Type B pancreatic cell (in vitro differentiated cells): Measurements from ENCODE around the gene DYNC1LI1. TPM values are rescaled to one million over a fixed set of nuclear protein-coding genes. Genes with fewer than 3 reads are reported as not detected.

Experiments used
- DNase-seq: peaks from one replicate; pipeline ENCODE4 v3.0.0; 2021; ENCODE audit warnings: mixed read lengths; ENCODE audit not compliant: unreplicated experiment; ENCODE audit errors: extremely low spot score
- H3K27ac Mint-ChIP-seq: 2 replicates; pipeline ENCODE4 v1.8.0; 2021; ENCODE audit warnings: mild to moderate bottlenecking, mixed read lengths
- H3K27me3 Mint-ChIP-seq: 2 replicates; pipeline ENCODE4 v1.8.0; 2021; ENCODE audit warnings: mixed read lengths
- H3K36me3 Mint-ChIP-seq: 2 replicates; pipeline ENCODE4 v1.8.0; 2021; ENCODE audit warnings: mixed read lengths
- H3K4me1 Mint-ChIP-seq: one replicate; pipeline ENCODE4 v1.8.0; 2021; ENCODE audit warnings: mixed read lengths; ENCODE audit not compliant: unreplicated experiment
- H3K4me3 Mint-ChIP-seq: 2 replicates; pipeline ENCODE4 v1.8.0; 2021; ENCODE audit warnings: mild to moderate bottlenecking, mixed read lengths
- H3K9me3 Mint-ChIP-seq: 2 replicates; pipeline ENCODE4 v1.8.0; 2021; ENCODE audit warnings: mixed read lengths
- CTCF ChIP-seq: fragments of 200-600 bp; sonication (generic); conservative IDR thresholded peaks from 2 replicates; pipeline ENCODE4 v1.5.0; 2021; ENCODE audit warnings: antibody characterized with exemption, mild to moderate bottlenecking
- total RNA-seq: library from RNA; stranded (reverse); gene quantifications from 2 replicates; pipeline ENCODE4 v1.2.1, GENCODE V29; 2021; ENCODE audit warnings: low replicate concordance

The DYNC1LI1 gene
- total RNA-seq, 1 donor from 2014 or later = 35.9 TPM

DNA sequence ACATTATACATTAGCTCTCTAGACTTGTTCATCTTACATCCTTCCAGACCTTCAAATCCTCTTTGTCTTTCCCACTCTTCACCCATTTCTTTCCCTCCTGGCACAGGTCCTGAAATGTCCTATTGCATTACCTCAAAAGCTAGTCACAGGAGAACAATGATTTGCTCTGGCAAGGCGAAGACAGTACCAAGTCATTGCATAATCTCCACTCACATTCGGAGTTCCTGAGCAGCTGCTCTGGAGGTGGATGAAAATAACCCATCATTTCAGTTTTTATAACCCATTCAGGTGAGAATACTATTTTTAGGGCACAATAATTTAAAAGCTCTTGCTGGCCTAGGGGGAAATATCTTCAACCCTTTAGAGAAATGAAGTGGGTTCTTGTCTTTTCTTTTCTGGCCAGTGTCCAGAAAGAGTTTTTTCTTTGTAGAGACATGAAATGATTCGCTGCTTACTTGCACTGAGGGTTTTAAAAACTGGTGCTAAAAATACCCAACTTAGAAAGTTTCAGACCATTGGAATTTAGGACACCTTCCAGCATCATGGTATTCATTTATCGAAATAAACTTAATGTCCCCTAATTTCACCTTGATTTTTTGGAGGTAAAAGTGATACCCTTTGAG is 23.4 kb upstream of the DYNC1LI1 start:
- H3K9me3 Mint-ChIP-seq = no peaks in the 10 kb centered on the region
- no peak overlapping the region for H3K4me3 Mint-ChIP-seq
- H3K27ac Mint-ChIP-seq = no peak overlapping the region
- no peak for TF ChIP-seq CTCF
- no peaks in the 10 kb centered on the region for H3K36me3 Mint-ChIP-seq
- no peak for DNase-seq
- peaks cover 34% of the 10 kb centered on the region for H3K27me3 Mint-ChIP-seq
- H3K4me1 Mint-ChIP-seq = no peaks in the 10 kb centered on the region

- Mint-ChIP-seq H3K27ac (no peak overlapping the region), H3K4me1 (no peaks in the 10 kb centered on the region), H3K36me3 (no peaks in the 10 kb centered on the region), H3K27me3 (peaks cover 37% of the 10 kb centered on the region), H3K9me3 (no peaks in the 10 kb centered on the region), H3K4me3 (no peak overlapping the region)
- TF ChIP-seq CTCF = no peak
- no peak for DNase-seq
Measured at GRCh38 chr3:32592696-32593353, 22.2 kb upstream of the DYNC1LI1 start.

GRCh38 chr3:32592011-32592410 is 21.4 kb upstream of the DYNC1LI1 start:
- Mint-ChIP-seq H3K4me1 (no peaks in the 10 kb centered on the region), H3K4me3 (no peak overlapping the region), H3K36me3 (no peaks in the 10 kb centered on the region), H3K27me3 (peaks cover 37% of the 10 kb centered on the region), H3K27ac (no peak overlapping the region), H3K9me3 (no peaks in the 10 kb centered on the region)
- no peak for DNase-seq
- TF ChIP-seq CTCF = no peak

DNA sequence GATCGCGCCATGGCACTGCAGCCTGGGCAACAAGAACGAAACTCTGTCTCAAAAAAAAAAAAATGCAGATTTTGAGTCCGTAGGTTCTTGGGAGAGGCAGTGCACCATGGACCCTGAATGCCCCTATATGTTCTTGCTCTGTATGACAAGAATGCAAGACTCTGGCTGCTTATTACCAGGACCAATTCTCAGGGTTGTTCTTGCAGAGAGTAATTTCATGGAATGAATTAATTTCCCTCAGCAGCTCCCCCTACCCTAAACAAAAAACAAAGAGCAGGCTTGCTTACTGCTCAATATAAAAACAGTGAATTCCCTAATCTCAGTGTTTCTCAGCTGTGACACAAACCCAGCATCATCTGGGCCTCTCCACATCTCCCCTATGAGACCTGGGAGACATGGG is 20.5 kb upstream of the DYNC1LI1 start:
- no peaks in the 10 kb centered on the region for H3K4me1 Mint-ChIP-seq
- no peaks in the 10 kb centered on the region for H3K36me3 Mint-ChIP-seq
- TF ChIP-seq CTCF = no peak
- H3K27ac Mint-ChIP-seq = no peak overlapping the region
- H3K27me3 Mint-ChIP-seq = peaks cover 37% of the 10 kb centered on the region
- no peak for DNase-seq
- no peaks in the 10 kb centered on the region for H3K9me3 Mint-ChIP-seq
- H3K4me3 Mint-ChIP-seq = no peak overlapping the region

- H3K36me3 Mint-ChIP-seq = no peaks in the 10 kb centered on the region
- no peaks in the 10 kb centered on the region for H3K4me1 Mint-ChIP-seq
- no peaks in the 10 kb centered on the region for H3K9me3 Mint-ChIP-seq
- H3K27ac Mint-ChIP-seq = no peak overlapping the region
- peaks cover 12% of the 10 kb centered on the region for H3K27me3 Mint-ChIP-seq
- TF ChIP-seq CTCF = no peak
- DNase-seq = no peak
- H3K4me3 Mint-ChIP-seq = no peak overlapping the region
Measured at GRCh38 chr3:32586356-32586755, 15.7 kb upstream of the DYNC1LI1 start.
